IMR-90 (cell line): ENCODE results near the gene KCNK5. TPM values are rescaled to one million over a fixed set of nuclear protein-coding genes. Genes with fewer than 3 reads are reported as not detected.

Experiments used
- ATAC-seq: fragments of 200-7000 bp; cut with Tn5 transposase; 2 replicates; pipeline ENCODE4 v1.9.1; 2020; ENCODE audit warnings: low read depth, mild to moderate bottlenecking, moderate library complexity
- BruUV-seq: library from RNA; stranded (reverse); fragments of 400-500 nt; replicated peaks from 2 replicates; lab custom pipeline; 2021; lab: Mats Ljungman, UMichigan
- CTCF ChIA-PET: fragments of 300-600 bp; formaldehyde crosslinking; extraction: SDS; loops from one replicate; lab custom pipeline; 2021; ENCODE audit warnings: antibody characterized with exemption; lab: Yijun Ruan, JAX
- POLR2A ChIA-PET: fragments of 300-600 bp; sonication (Branson Sonifier 250); formaldehyde crosslinking; loops from one replicate; lab custom pipeline; 2022; ENCODE audit warnings: antibody characterized with exemption; ENCODE audit not compliant: unreplicated experiment; lab: Charles Lee
- DNase-seq: peaks from one replicate; pipeline ENCODE4 v3.0.0; 2013
- H2AFZ ChIP-seq: replicated peaks from 2 replicates; pipeline ENCODE3; 2013; ENCODE audit warnings: low read length, mild to moderate bottlenecking; ENCODE audit not compliant: poor library complexity
- H2AK5ac ChIP-seq: 2 replicates; pipeline ENCODE4 v1.6.1; 2013; ENCODE audit warnings: low read depth, low read length, inconsistent platforms
- H2AK9ac ChIP-seq: replicated peaks from 2 replicates; pipeline ENCODE3; 2013; ENCODE audit warnings: mild to moderate bottlenecking, low read depth, low read length, moderate library complexity; ENCODE audit not compliant: poor library complexity
- H2BK120ac ChIP-seq: 2 replicates; pipeline ENCODE4 v1.6.1; 2013; ENCODE audit warnings: low read depth, low read length, inconsistent platforms
- H2BK15ac ChIP-seq: 3 replicates; pipeline ENCODE4 v1.6.1; 2013; ENCODE audit warnings: low read depth, low read length, inconsistent platforms
- H2BK20ac ChIP-seq: 2 replicates; pipeline ENCODE4 v1.6.1; 2013; ENCODE audit warnings: low read depth, mild to moderate bottlenecking, inconsistent platforms, low read length, moderate library complexity
- H2BK5ac ChIP-seq: 2 replicates; pipeline ENCODE4 v1.6.1; 2013; ENCODE audit warnings: mild to moderate bottlenecking, low read depth, low read length, inconsistent platforms; ENCODE audit not compliant: poor library complexity, severe bottlenecking
- H3K14ac ChIP-seq: replicated peaks from 2 replicates; pipeline ENCODE4 v1.6.1; 2013; ENCODE audit warnings: low read depth, low read length, inconsistent platforms
- H3K18ac ChIP-seq: 2 replicates; pipeline ENCODE4 v1.6.1; 2013; ENCODE audit warnings: low read depth, low read length, control low read depth
- H3K23ac ChIP-seq: 2 replicates; pipeline ENCODE4 v1.6.1; 2013; ENCODE audit warnings: low read depth, low read length, inconsistent platforms
- H3K27ac ChIP-seq: 2 replicates; pipeline ENCODE4 v1.5.1; 2013; ENCODE audit warnings: mild to moderate bottlenecking, control low read depth, low read length; ENCODE audit not compliant: insufficient read depth
- H3K27me3 ChIP-seq: 2 replicates; pipeline ENCODE4 v1.6.1; 2013; ENCODE audit warnings: low read length; ENCODE audit not compliant: control insufficient read depth, insufficient read depth
- H3K36me3 ChIP-seq: 2 replicates; pipeline ENCODE4 v1.6.1; 2013; ENCODE audit warnings: low read length, mixed read lengths; ENCODE audit not compliant: control insufficient read depth, insufficient read depth
- H3K4ac ChIP-seq: 2 replicates; pipeline ENCODE4 v1.6.1; 2013; ENCODE audit warnings: low read depth, low read length, inconsistent platforms
- H3K4me1 ChIP-seq: 2 replicates; pipeline ENCODE4 v1.6.1; 2013; ENCODE audit warnings: low read length, mixed read lengths; ENCODE audit not compliant: control insufficient read depth, insufficient read depth
- H3K4me2 ChIP-seq: 2 replicates; pipeline ENCODE4 v1.6.1; 2013; ENCODE audit warnings: low read depth, mild to moderate bottlenecking, control low read depth, low read length, moderate library complexity
- H3K4me3 ChIP-seq: 2 replicates; pipeline ENCODE4 v1.5.1; 2013; ENCODE audit warnings: low read depth, mild to moderate bottlenecking, control low read depth, low read length, moderate library complexity; ENCODE audit not compliant: insufficient read depth
- H3K56ac ChIP-seq: 2 replicates; pipeline ENCODE4 v1.6.1; 2013; ENCODE audit warnings: low read length, inconsistent platforms; ENCODE audit not compliant: insufficient read depth; ENCODE audit errors: extremely low read depth
- H3K79me1 ChIP-seq, 2 experiments: 2 replicates each; pipeline ENCODE4 v1.6.1; 2013; ENCODE audit warnings: low read length in 2 of 2, inconsistent platforms in 1 of 2, low read depth in 1 of 2
- H3K9ac ChIP-seq: 2 replicates; pipeline ENCODE4 v1.6.1; 2013; ENCODE audit warnings: low read depth, low read length, control low read depth
- H3K9me1 ChIP-seq: 2 replicates; pipeline ENCODE4 v1.6.1; 2013; ENCODE audit warnings: low read length, inconsistent platforms; ENCODE audit not compliant: insufficient read depth
- H3K9me3 ChIP-seq: 2 replicates; pipeline ENCODE4 v1.6.1; 2013; ENCODE audit warnings: low read length; ENCODE audit not compliant: control insufficient read depth, insufficient read depth
- H4K20me1 ChIP-seq: 2 replicates; pipeline ENCODE4 v1.6.1; 2013; ENCODE audit warnings: low read length, inconsistent platforms; ENCODE audit not compliant: insufficient read depth
- H4K5ac ChIP-seq: 2 replicates; pipeline ENCODE4 v1.6.1; 2013; ENCODE audit warnings: mild to moderate bottlenecking, low read depth, low read length, control low read depth
- H4K8ac ChIP-seq, 2 experiments: 2 replicates each; pipeline ENCODE4 v1.6.1; 2013; ENCODE audit warnings: low read depth in 2 of 2, low read length in 2 of 2, control low read depth in 1 of 2, inconsistent platforms in 1 of 2
- H4K91ac ChIP-seq: 2 replicates; pipeline ENCODE4 v1.6.1; 2013; ENCODE audit warnings: low read depth, low read length, inconsistent platforms; ENCODE audit not compliant: insufficient read depth
- BHLHE40 ChIP-seq: fragments of 150-350 bp; IDR thresholded peaks from 2 replicates; pipeline ENCODE4 v1.6.1; 2016; ENCODE audit warnings: mild to moderate bottlenecking, low read depth, low read length
- CEBPB ChIP-seq: IDR thresholded peaks from 2 replicates; pipeline ENCODE4 v1.6.1; 2012; ENCODE audit warnings: low read depth, low read length, improper control_type of control experiment
- CHD1 ChIP-seq: IDR thresholded peaks from 2 replicates; pipeline ENCODE4 v1.6.1; 2012; ENCODE audit warnings: low read depth, low read length, improper control_type of control experiment
- FOS ChIP-seq: fragments of 150-350 bp; IDR thresholded peaks from 2 replicates; pipeline ENCODE4 v1.6.1; 2016; ENCODE audit warnings: low read depth, low read length
- MAFK ChIP-seq: IDR thresholded peaks from 2 replicates; pipeline ENCODE4 v1.6.1; 2012; ENCODE audit warnings: low read depth, low read length, improper control_type of control experiment
- MAZ ChIP-seq: IDR thresholded peaks from 2 replicates; pipeline ENCODE4 v1.6.1; 2012; ENCODE audit warnings: low read depth, mild to moderate bottlenecking, low read length, improper control_type of control experiment, moderate library complexity, borderline replicate concordance
- MXI1 ChIP-seq: IDR thresholded peaks from 2 replicates; pipeline ENCODE4 v1.6.1; 2012; ENCODE audit warnings: low read depth, mild to moderate bottlenecking, low read length, moderate library complexity, borderline replicate concordance
- NFE2L2 ChIP-seq: fragments of 150-350 bp; IDR thresholded peaks from 2 replicates; pipeline ENCODE4 v1.6.1; 2016; ENCODE audit warnings: low read depth, mild to moderate bottlenecking, low read length
- POLR2A ChIP-seq: IDR thresholded peaks from 2 replicates; pipeline ENCODE4 v1.6.1; 2012; ENCODE audit warnings: mild to moderate bottlenecking, low read depth, low read length
- RAD21 ChIP-seq: IDR thresholded peaks from 2 replicates; pipeline ENCODE4 v1.6.1; 2012; ENCODE audit warnings: low read length, improper control_type of control experiment
- RCOR1 ChIP-seq: IDR thresholded peaks from 2 replicates; pipeline ENCODE4 v1.6.1; 2012; ENCODE audit warnings: mild to moderate bottlenecking, low read length, improper control_type of control experiment; ENCODE audit not compliant: insufficient replicate concordance
- RFX5 ChIP-seq: IDR thresholded peaks from 2 replicates; pipeline ENCODE4 v1.8.0; 2012; ENCODE audit warnings: low read depth, mild to moderate bottlenecking, low read length, moderate library complexity
- SMC3 ChIP-seq: fragments of 150-350 bp; IDR thresholded peaks from 2 replicates; pipeline ENCODE4 v1.6.1; 2016; ENCODE audit warnings: low read depth, mild to moderate bottlenecking, antibody characterized with exemption, low read length, moderate library complexity
- WGBS, 2 experiments: methylation state at CpG; one replicate each; pipeline versions ENCODE4 v1.1.5 to v1.1.7; 2013; ENCODE audit warnings: missing lambda C conversion rate in 2 of 2; ENCODE audit not compliant: insufficient read length in 1 of 2; ENCODE audit errors: extremely low coverage in 2 of 2; 5-methylcytosine and 5-hydroxymethylcytosine counted together
- dilution Hi-C: fragments of 300-500 bp; cut with HindIII; formaldehyde crosslinking; loops from one replicate; pipeline ENCODE4 v1.14.3; 2018; ENCODE audit warnings: low sequenced_read_pairs; ENCODE audit not compliant: unreplicated experiment
- in situ Hi-C: fragments of 300-500 bp; cut with MboI; formaldehyde crosslinking; loops from 3 replicates; pipeline ENCODE4 v1.14.3; 2019; ENCODE audit warnings: low sequenced_read_pairs, inconsistent platforms, mixed read lengths
- intact Hi-C: fragments of 100-400 bp; cut with micrococcal nuclease; formaldehyde crosslinking; loops from 2 replicates; pipeline ENCODE4 v1.10.0; 2022
- polyA plus RNA-seq, 3 experiments: library from polyadenylated mRNA; depleted of rRNA; stranded (reverse); fragments of >200 nt; gene quantifications; 2 replicates each; pipeline ENCODE4 v1.2.3, GENCODE V29; 2012; ENCODE audit warnings: low replicate concordance in 1 of 3
- total RNA-seq: library from RNA; depleted of rRNA; stranded (reverse); fragments of >200 nt; gene quantifications from 2 replicates; pipeline ENCODE4 v1.2.3, GENCODE V29; 2012
- TF ChIP-seq, protein P1 (sequence below): fragments of 150-350 bp; IDR thresholded peaks from 2 replicates; pipeline ENCODE4 v1.6.1; 2016; ENCODE audit warnings: low read depth, mild to moderate bottlenecking, low read length, moderate library complexity, borderline replicate concordance
- TF ChIP-seq, protein P2 (sequence below): conservative IDR thresholded peaks from 2 replicates; pipeline ENCODE4 v1.5.1; 2012; ENCODE audit warnings: mild to moderate bottlenecking, low read depth, low read length, improper control_type of control experiment
- TF ChIP-seq, protein P3 (sequence below): fragments of 150-350 bp; IDR thresholded peaks from 2 replicates; pipeline ENCODE4 v1.6.1; 2017; ENCODE audit warnings: mild to moderate bottlenecking, antibody characterized with exemption, low read length, low read depth

KCNK5 gene
- total and polyA plus RNA-seq, 2 of the 4 experiments (the other 2 are of a cell fraction), result not detected

DNA sequence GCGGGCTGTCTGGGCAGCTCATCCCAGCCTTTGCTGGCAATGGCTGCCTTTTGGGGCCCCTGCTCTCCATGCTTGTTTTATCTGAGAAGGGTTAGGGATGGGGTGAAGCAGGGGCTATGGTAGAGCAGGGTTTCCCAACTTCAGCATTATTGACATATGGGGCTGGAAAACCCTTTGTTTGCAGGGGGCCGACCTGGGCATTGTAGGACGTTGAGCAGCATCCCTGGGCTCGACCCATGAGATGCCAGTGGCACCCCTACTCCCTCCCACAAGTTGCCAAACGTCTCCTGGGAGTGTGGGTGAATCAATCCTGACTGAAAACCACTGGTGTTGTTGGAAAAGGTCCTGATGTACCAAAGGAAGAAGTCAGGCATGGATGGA is 56.9 kb downstream of the KCNK5 start:
- no peaks in the 10 kb centered on the region for H3K9me1 ChIP-seq
- H2BK20ac ChIP-seq, result no peak overlapping the region
- POLR2A ChIA-PET, result no interaction called here

More for the DNA sequence above, 56.9 kb downstream of the KCNK5 start:
- no peak overlapping the region for H3K4ac ChIP-seq
- H3K4me1 ChIP-seq, result no peaks in the 10 kb centered on the region
- no peak overlapping the region for H3K18ac ChIP-seq
- no peak overlapping the region for H2BK120ac ChIP-seq
- BruUV-seq, result no TSS peak
- no peaks in the 10 kb centered on the region for H3K79me1 ChIP-seq
- H3K36me3 ChIP-seq, result no peaks in the 10 kb centered on the region
- H3K9me3 ChIP-seq, result no peaks in the 10 kb centered on the region
- ATAC-seq, result no peak
- no peak overlapping the region for H3K4me3 ChIP-seq
- no peak overlapping the region for H2BK5ac ChIP-seq
- no peak overlapping the region for H4K8ac ChIP-seq
- no peak overlapping the region for H2AFZ ChIP-seq
- H4K20me1 ChIP-seq, result no peaks in the 10 kb centered on the region
- no peak overlapping the region for H3K56ac ChIP-seq
- peak overlapping the region; percentile 42 for H2AK9ac ChIP-seq
- H2BK15ac ChIP-seq, result no peak overlapping the region
- H3K14ac ChIP-seq, result no peak overlapping the region
- H3K27ac ChIP-seq, result no peak overlapping the region
- no peak for DNase-seq
- H2AK5ac ChIP-seq, result no peak overlapping the region
- no peak overlapping the region for H3K9ac ChIP-seq
- H4K91ac ChIP-seq, result no peak overlapping the region
- dilution Hi-C loops, result no loop called here
- H3K27me3 ChIP-seq, result no peaks in the 10 kb centered on the region; the same call in 1 of the 2 replicates
- no peak overlapping the region for H3K4me2 ChIP-seq
- intact Hi-C loops, result no loop called here
- H4K5ac ChIP-seq, result no peak overlapping the region
- H3K23ac ChIP-seq, result no peak overlapping the region
- WGBS, 2 experiments, result no CpG with 5 or more reads among the region's 5 CpGs
- in situ Hi-C loops, result no loop called here
- TF ChIP-seq, protein P1, sequence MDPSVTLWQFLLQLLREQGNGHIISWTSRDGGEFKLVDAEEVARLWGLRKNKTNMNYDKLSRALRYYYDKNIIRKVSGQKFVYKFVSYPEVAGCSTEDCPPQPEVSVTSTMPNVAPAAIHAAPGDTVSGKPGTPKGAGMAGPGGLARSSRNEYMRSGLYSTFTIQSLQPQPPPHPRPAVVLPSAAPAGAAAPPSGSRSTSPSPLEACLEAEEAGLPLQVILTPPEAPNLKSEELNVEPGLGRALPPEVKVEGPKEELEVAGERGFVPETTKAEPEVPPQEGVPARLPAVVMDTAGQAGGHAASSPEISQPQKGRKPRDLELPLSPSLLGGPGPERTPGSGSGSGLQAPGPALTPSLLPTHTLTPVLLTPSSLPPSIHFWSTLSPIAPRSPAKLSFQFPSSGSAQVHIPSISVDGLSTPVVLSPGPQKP, result no peak
- TF ChIP-seq RAD21 (no peak), SMC3 (no peak), BHLHE40 (no peak), MAZ (no peak), CHD1 (no peak), CEBPB (no peak), RFX5 (no peak), MAFK (no peak), MXI1 (no peak), POLR2A (no peak), FOS (no peak), NFE2L2 (no peak), RCOR1 (no peak)
- TF ChIP-seq, protein P2, sequence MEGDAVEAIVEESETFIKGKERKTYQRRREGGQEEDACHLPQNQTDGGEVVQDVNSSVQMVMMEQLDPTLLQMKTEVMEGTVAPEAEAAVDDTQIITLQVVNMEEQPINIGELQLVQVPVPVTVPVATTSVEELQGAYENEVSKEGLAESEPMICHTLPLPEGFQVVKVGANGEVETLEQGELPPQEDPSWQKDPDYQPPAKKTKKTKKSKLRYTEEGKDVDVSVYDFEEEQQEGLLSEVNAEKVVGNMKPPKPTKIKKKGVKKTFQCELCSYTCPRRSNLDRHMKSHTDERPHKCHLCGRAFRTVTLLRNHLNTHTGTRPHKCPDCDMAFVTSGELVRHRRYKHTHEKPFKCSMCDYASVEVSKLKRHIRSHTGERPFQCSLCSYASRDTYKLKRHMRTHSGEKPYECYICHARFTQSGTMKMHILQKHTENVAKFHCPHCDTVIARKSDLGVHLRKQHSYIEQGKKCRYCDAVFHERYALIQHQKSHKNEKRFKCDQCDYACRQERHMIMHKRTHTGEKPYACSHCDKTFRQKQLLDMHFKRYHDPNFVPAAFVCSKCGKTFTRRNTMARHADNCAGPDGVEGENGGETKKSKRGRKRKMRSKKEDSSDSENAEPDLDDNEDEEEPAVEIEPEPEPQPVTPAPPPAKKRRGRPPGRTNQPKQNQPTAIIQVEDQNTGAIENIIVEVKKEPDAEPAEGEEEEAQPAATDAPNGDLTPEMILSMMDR, result no peak
- TF ChIP-seq, protein P3, sequence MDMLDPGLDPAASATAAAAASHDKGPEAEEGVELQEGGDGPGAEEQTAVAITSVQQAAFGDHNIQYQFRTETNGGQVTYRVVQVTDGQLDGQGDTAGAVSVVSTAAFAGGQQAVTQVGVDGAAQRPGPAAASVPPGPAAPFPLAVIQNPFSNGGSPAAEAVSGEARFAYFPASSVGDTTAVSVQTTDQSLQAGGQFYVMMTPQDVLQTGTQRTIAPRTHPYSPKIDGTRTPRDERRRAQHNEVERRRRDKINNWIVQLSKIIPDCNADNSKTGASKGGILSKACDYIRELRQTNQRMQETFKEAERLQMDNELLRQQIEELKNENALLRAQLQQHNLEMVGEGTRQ, result no peak
- CTCF ChIA-PET, result no interaction called here
